H1 (cell line): ENCODE measurements around the gene LLGL2. TPM values are rescaled to one million over a fixed set of nuclear protein-coding genes. Genes with fewer than 3 reads are reported as not detected.

ENCODE experiments used
- CTCF ChIA-PET: fragments of 300-600 bp; sonication (Branson Sonifier 250); formaldehyde crosslinking; loops from one replicate; lab custom pipeline; 2021; ENCODE audit not compliant: partially characterized antibody; lab: Charles Lee
- POLR2A ChIA-PET: fragments of 300-600 bp; sonication (Branson Sonifier 250); formaldehyde crosslinking; loops from one replicate; lab custom pipeline; 2021; ENCODE audit warnings: inconsistent platforms; ENCODE audit not compliant: partially characterized antibody; lab: Charles Lee
- DNase-seq, 2 experiments: peaks; one replicate each; pipeline versions ENCODE4 v3.0.0 to v3.0.0-alpha.2; 2010 to 2022; ENCODE audit warnings: low spot score in 2 of 2, low read depth in 1 of 2, mixed read lengths in 1 of 2
- FAIRE-seq: peaks from 2 replicates; lab custom pipeline; 2011; peaks lifted over from hg19 to GRCh38; lab: Jason Lieb, UNC
- H2AFZ ChIP-seq: 2 replicates; pipeline ENCODE4 v1.8.1; 2012; ENCODE audit warnings: low read length, inconsistent platforms
- H2AK5ac ChIP-seq: 2 replicates; pipeline ENCODE4 v1.6.1; 2013; ENCODE audit warnings: low read depth, low read length
- H2BK120ac ChIP-seq: replicated peaks from 2 replicates; pipeline ENCODE3; 2013; ENCODE audit warnings: low read depth, low read length, inconsistent platforms
- H2BK12ac ChIP-seq: 2 replicates; pipeline ENCODE4 v1.6.1; 2013; ENCODE audit warnings: low read depth, low read length
- H2BK15ac ChIP-seq: 2 replicates; pipeline ENCODE4 v1.6.1; 2013; ENCODE audit warnings: low read length
- H2BK20ac ChIP-seq: 2 replicates; pipeline ENCODE4 v1.6.1; 2013; ENCODE audit warnings: low read length
- H2BK5ac ChIP-seq: 2 replicates; pipeline ENCODE4 v1.6.1; 2013; ENCODE audit warnings: low read depth, low read length
- H3K14ac ChIP-seq: 2 replicates; pipeline ENCODE4 v1.6.1; 2013; ENCODE audit warnings: inconsistent platforms; ENCODE audit not compliant: insufficient read length
- H3K18ac ChIP-seq: 2 replicates; pipeline ENCODE4 v1.6.1; 2013; ENCODE audit warnings: low read length; ENCODE audit errors: extremely low read depth
- H3K23ac ChIP-seq: 2 replicates; pipeline ENCODE4 v1.6.1; 2013; ENCODE audit warnings: inconsistent platforms; ENCODE audit not compliant: insufficient read length
- H3K23me2 ChIP-seq: 2 replicates; pipeline ENCODE4 v1.6.1; 2013; ENCODE audit warnings: low read depth, low read length
- H3K27ac ChIP-seq: 2 replicates; pipeline ENCODE4 v1.6.1; 2011; ENCODE audit warnings: low read depth, low read length, inconsistent platforms
- H3K27me3 ChIP-seq, 4 experiments: replicated peaks in 1 of 4; 1 replicate in 1 of 4; 2 replicates in 3 of 4; pipeline versions ENCODE4 v1.6.1 to v1.8.1; 2011 to 2013; ENCODE audit warnings: low read length in 3 of 4, mild to moderate bottlenecking in 3 of 4, inconsistent platforms in 2 of 4, mixed read lengths in 2 of 4, moderate library complexity in 1 of 4; ENCODE audit not compliant: control insufficient read depth in 3 of 4, insufficient read depth in 3 of 4; ENCODE audit errors: extremely low read depth in 1 of 4
- H3K36me3 ChIP-seq, 4 experiments: 2 replicates each; pipeline versions ENCODE4 v1.6.1 to v1.8.1; 2011 to 2013; ENCODE audit warnings: mild to moderate bottlenecking in 4 of 4, low read length in 3 of 4, moderate library complexity in 2 of 4, control low read depth in 1 of 4, inconsistent platforms in 1 of 4; ENCODE audit not compliant: insufficient read depth in 4 of 4, control insufficient read depth in 2 of 4
- H3K4ac ChIP-seq: replicated peaks from 2 replicates; pipeline ENCODE3; 2013; ENCODE audit warnings: low read length, low read depth, mixed read lengths, inconsistent platforms; ENCODE audit not compliant: insufficient read length
- H3K4me1 ChIP-seq, 4 experiments: replicated peaks in 1 of 4; 1 replicate in 1 of 4; 2 replicates in 3 of 4; pipeline versions ENCODE4 v1.6.1 to v1.8.1; 2011 to 2013; ENCODE audit warnings: low read length in 3 of 4, inconsistent platforms in 2 of 4, mixed read lengths in 1 of 4; ENCODE audit not compliant: insufficient read depth in 4 of 4, control insufficient read depth in 3 of 4
- H3K4me2 ChIP-seq, 2 experiments: 2 replicates each; pipeline versions ENCODE4 v1.6.1 to v1.8.1; 2011 to 2013; ENCODE audit warnings: low read depth in 2 of 2, low read length in 2 of 2, control low read depth in 1 of 2, inconsistent platforms in 1 of 2, mild to moderate bottlenecking in 1 of 2; ENCODE audit not compliant: insufficient read depth in 1 of 2
- H3K4me3 ChIP-seq, 4 experiments: fragments of 200-600, 300-600 bp in 1 of 4; sonication (generic), shearing (Covaris generic), sonication (Bioruptor Twin) in 1 of 4; 2 replicates each; pipeline versions ENCODE4 v1.5.1 to v1.8.1; 2011 to 2016; ENCODE audit warnings: low read length in 4 of 4, low read depth in 3 of 4, control low read depth in 2 of 4, inconsistent platforms in 2 of 4, mild to moderate bottlenecking in 2 of 4, mixed read lengths in 1 of 4, moderate library complexity in 1 of 4; ENCODE audit not compliant: insufficient read depth in 2 of 4; ENCODE audit errors: extremely low read depth in 1 of 4
- H3K56ac ChIP-seq: replicated peaks from 2 replicates; pipeline ENCODE3; 2013; ENCODE audit warnings: low read depth, mild to moderate bottlenecking, mixed read lengths, low read length, inconsistent platforms; ENCODE audit not compliant: insufficient read length
- H3K79me1 ChIP-seq: 2 replicates; pipeline ENCODE4 v1.6.1; 2013; ENCODE audit warnings: low read depth, low read length, control low read depth
- H3K79me2 ChIP-seq, 2 experiments: 2 replicates each; pipeline versions ENCODE4 v1.6.1 to v1.8.1; 2012 to 2013; ENCODE audit warnings: low read length in 2 of 2, mild to moderate bottlenecking in 2 of 2, inconsistent platforms in 1 of 2; ENCODE audit not compliant: insufficient read depth in 2 of 2, control insufficient read depth in 1 of 2
- H3K9ac ChIP-seq, 4 experiments: replicated peaks in 1 of 4; 1 replicate in 1 of 4; 2 replicates in 3 of 4; pipeline versions ENCODE4 v1.6.1 to v1.8.1; 2011 to 2013; ENCODE audit warnings: low read depth in 3 of 4, low read length in 3 of 4, control low read depth in 2 of 4, mild to moderate bottlenecking in 2 of 4, moderate library complexity in 2 of 4, inconsistent platforms in 1 of 4; ENCODE audit errors: extremely low read depth in 1 of 4
- H3K9me3 ChIP-seq, 2 experiments: 2 replicates each; pipeline versions ENCODE4 v1.6.1 to v1.8.1; 2012 to 2013; ENCODE audit warnings: mild to moderate bottlenecking in 2 of 2, moderate library complexity in 2 of 2, control low read depth in 1 of 2, inconsistent platforms in 1 of 2, low read depth in 1 of 2, low read length in 1 of 2, mixed read lengths in 1 of 2; ENCODE audit not compliant: insufficient read depth in 2 of 2
- H4K20me1 ChIP-seq, 2 experiments: replicated peaks in 1 of 2; 2 replicates each; pipeline versions ENCODE3 to v1.8.1; 2011 to 2013; ENCODE audit warnings: inconsistent platforms in 2 of 2, low read length in 2 of 2, mild to moderate bottlenecking in 1 of 2; ENCODE audit not compliant: insufficient read depth in 2 of 2, control insufficient read depth in 1 of 2
- H4K5ac ChIP-seq: 2 replicates; pipeline ENCODE4 v1.6.1; 2013; ENCODE audit warnings: low read length, low read depth, mixed read lengths, inconsistent platforms; ENCODE audit not compliant: insufficient read length
- H4K8ac ChIP-seq: 2 replicates; pipeline ENCODE4 v1.8.0; 2013; ENCODE audit warnings: mild to moderate bottlenecking, moderate library complexity, low read length, inconsistent platforms; ENCODE audit not compliant: insufficient read depth; ENCODE audit errors: extremely low read depth
- H4K91ac ChIP-seq: replicated peaks from 2 replicates; pipeline ENCODE3; 2013; ENCODE audit warnings: low read length, mixed read lengths, inconsistent platforms; ENCODE audit not compliant: insufficient read length
- ATF2 ChIP-seq: IDR thresholded peaks from 2 replicates; pipeline ENCODE4 v1.6.1; 2012; ENCODE audit warnings: low read length, inconsistent platforms
- EGR1 ChIP-seq: IDR thresholded peaks from 2 replicates; pipeline ENCODE4 v1.6.1; 2011; ENCODE audit warnings: low read depth, low read length, borderline replicate concordance
- HDAC2 ChIP-seq, 2 experiments: fragments of 300-600 bp in 1 of 2; sonication (generic) in 1 of 2; IDR thresholded peaks; 2 replicates each; pipeline ENCODE4 v1.6.1; 2011 to 2012; ENCODE audit warnings: low read depth in 2 of 2, low read length in 2 of 2, mild to moderate bottlenecking in 2 of 2, moderate library complexity in 2 of 2, borderline replicate concordance in 1 of 2, inconsistent platforms in 1 of 2
- KDM4A ChIP-seq: IDR thresholded peaks from one replicate; pipeline ENCODE4 v1.7.1; 2012; ENCODE audit warnings: low read depth, mild to moderate bottlenecking, moderate library complexity, low read length, inconsistent platforms; ENCODE audit not compliant: severe bottlenecking
- PHF8 ChIP-seq: fragments of 200-600 bp; sonication (generic); conservative IDR thresholded peaks from 2 replicates; pipeline ENCODE4 v1.7.1; 2012; ENCODE audit warnings: low read depth, mild to moderate bottlenecking, inconsistent platforms, low read length, moderate library complexity
- RNF2 ChIP-seq: fragments of 200-900, 300-1000 bp; sonication (generic); IDR thresholded peaks from 2 replicates; pipeline ENCODE4 v1.7.1; 2016; ENCODE audit warnings: borderline replicate concordance, low read depth, mild to moderate bottlenecking, antibody characterized with exemption, low read length; ENCODE audit not compliant: poor library complexity, severe bottlenecking; ENCODE audit errors: missing control alignments
- SIX5 ChIP-seq: IDR thresholded peaks from 2 replicates; pipeline ENCODE4 v1.6.1; 2011; ENCODE audit warnings: mild to moderate bottlenecking, low read depth, low read length
- WGBS, 2 experiments: shearing (Covaris generic) in 1 of 2; methylation state at CpG; one replicate each; pipeline versions ENCODE4 v1.1.6 to v1.1.7; 2013 to 2015; ENCODE audit warnings: low lambda C conversion rate in 2 of 2, mixed read lengths in 2 of 2, inconsistent platforms in 1 of 2, low coverage in 1 of 2, missing lambda C conversion rate in 1 of 2; ENCODE audit not compliant: insufficient replicate concordance in 2 of 2, insufficient coverage in 1 of 2, insufficient read length in 1 of 2; ENCODE audit errors: extremely low coverage in 1 of 2, missing lambda C conversion rate in 1 of 2; 5-methylcytosine and 5-hydroxymethylcytosine counted together
- polyA plus RNA-seq, 7 experiments: library from polyadenylated mRNA; depleted of rRNA in 3 of 7; stranded (reverse) in 5 of 7; unstranded in 2 of 7; fragments of >200 nt in 5 of 7; fragments of 200-250 nt in 2 of 7; gene quantifications; 1 replicate in 5 of 7; 2 replicates in 1 of 7; 4 replicates in 1 of 7; pipeline versions ENCODE4 v1.2.1 to v1.2.3, GENCODE V29; 2011 to 2013; ENCODE audit warnings: missing spikeins in 2 of 7, mixed read lengths in 2 of 7
- total RNA-seq: library from RNA; stranded (reverse); fragmentation: NEBNext Ultra II Directional; extraction: Animal tissue kit (Norgen Biotek cat#: 25700); gene quantifications from 2 replicates; pipeline ENCODE4 v1.2.1, GENCODE V29; 2021

LLGL2 gene
- total and polyA plus RNA-seq, 2 of the 8 experiments (the other 6 are each of a cell fraction or from before 2014, with no cell fraction given): 64.5 to 77.1 TPM

DNA sequence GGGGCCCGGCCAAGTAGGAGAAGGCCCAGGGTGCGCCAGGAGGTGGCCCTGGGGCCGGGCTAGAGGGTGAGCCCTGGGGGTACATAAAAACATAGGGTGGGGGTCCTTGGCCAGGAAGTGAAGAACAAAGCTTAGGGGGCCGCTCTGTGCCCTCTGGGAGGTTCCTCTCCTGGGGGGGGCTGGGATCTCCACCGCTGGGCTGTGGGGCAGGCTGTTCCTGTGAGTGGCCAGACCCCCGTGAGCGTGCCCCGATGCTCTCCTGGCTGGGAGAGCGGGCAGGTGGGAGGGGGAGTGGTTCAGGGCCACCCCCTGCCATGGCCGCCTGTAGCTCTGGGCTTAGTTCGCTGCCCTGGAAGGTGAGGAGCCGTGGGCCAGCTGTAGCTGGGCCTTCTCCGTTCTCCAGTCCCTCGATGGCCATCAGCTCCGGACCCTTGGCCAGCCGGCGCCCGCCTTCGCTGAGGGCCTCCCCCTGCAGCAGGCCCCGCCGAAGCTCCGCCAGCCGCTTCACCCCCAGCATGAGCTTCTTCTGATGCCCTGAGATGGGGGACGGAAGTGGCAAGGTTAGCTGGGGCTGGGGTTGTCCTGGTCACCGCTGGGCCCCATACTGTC, 22.7 kb upstream of the LLGL2 start:
- no peaks in the 10 kb centered on the region for H3K9me3 ChIP-seq
- WGBS, 2 experiments: 96% methylated on average over 18 of the region's 25 CpGs; no CpG with 5 or more reads in 1 of the 2 experiments

More for the DNA sequence above, 22.7 kb upstream of the LLGL2 start:
- H3K23me2 ChIP-seq: no peaks in the 10 kb centered on the region
- H4K20me1 ChIP-seq: peaks cover 2 to 13% of the 10 kb centered on the region in 2 experiments
- peaks cover 2 to 14% (median 10%) of the 10 kb centered on the region in 4 experiments; a peak in 6 of 8 replicates for H3K36me3 ChIP-seq
- no peak overlapping the region for H2BK12ac ChIP-seq
- H2AK5ac ChIP-seq: no peak overlapping the region
- no peak overlapping the region for H3K4me3 ChIP-seq
- no peak overlapping the region for H3K27ac ChIP-seq
- CTCF ChIA-PET: interaction anchor here (0.5 to 8.2 kb wide), 23 partner anchors 8 to 633 kb away, joined by 3 to 67 read pairs (median 4); partner anchors contain the start of genes SLC25A19, TMEM94 and TSEN54
- no peak overlapping the region for H3K4me2 ChIP-seq
- H2BK120ac ChIP-seq: no peak overlapping the region
- H2AFZ ChIP-seq: no peak overlapping the region
- H3K14ac ChIP-seq: no peak overlapping the region
- no peaks in the 10 kb centered on the region for H3K27me3 ChIP-seq
- TF ChIP-seq PHF8 (no peak), EGR1 (no peak), HDAC2 (IDR thresholded peaks at IDR 0.05; ENCODE audit: borderline replicate concordance in 1 of 2, low read depth in 2 of 2, low read length in 2 of 2) (no peak), RNF2 (no peak), SIX5 (no peak), ATF2 (no peak), KDM4A (no peak)
- no peak overlapping the region for H3K9ac ChIP-seq
- H2BK5ac ChIP-seq: no peak overlapping the region
- H3K56ac ChIP-seq: no peak overlapping the region
- H4K5ac ChIP-seq: no peak overlapping the region
- H3K4ac ChIP-seq: no peak overlapping the region
- no peaks in the 10 kb centered on the region for H3K79me1 ChIP-seq
- H3K18ac ChIP-seq: no peak overlapping the region
- DNase-seq (no peak), FAIRE-seq (no peak)
- H3K79me2 ChIP-seq: no peaks in the 10 kb centered on the region
- no peak overlapping the region for H2BK15ac ChIP-seq
- no peaks in the 10 kb centered on the region for H3K4me1 ChIP-seq
- POLR2A ChIA-PET: interaction anchor here (0.6 to 6.4 kb wide), 8 partner anchors 10 to 53 kb away, joined by 3 to 35 read pairs (median 4); partner anchors contain the start of gene TSEN54
- no peak overlapping the region for H4K8ac ChIP-seq
- no peak overlapping the region for H4K91ac ChIP-seq
- H3K23ac ChIP-seq: no peak overlapping the region
- no peak overlapping the region for H2BK20ac ChIP-seq
